B cell (primary cell): ENCODE results near the gene ZNF3. TPM values are rescaled to one million over a fixed set of nuclear protein-coding genes. Genes with fewer than 3 reads are reported as not detected.

Source experiments
- ATAC-seq: fragments of 200-7000 bp; cut with Tn5 transposase; one replicate; pipeline ENCODE4 v1.10.0; 2021; ENCODE audit warnings: low read depth, mild to moderate bottlenecking, moderate number of reproducible peaks, moderate library complexity
- CTCF ChIA-PET: fragments of 350-600 bp; sonication (Branson Sonifier 250); formaldehyde crosslinking; loops from one replicate; lab custom pipeline; 2021; ENCODE audit warnings: antibody characterized with exemption, inconsistent platforms; lab: Charles Lee
- POLR2A ChIA-PET: fragments of 350-600 bp; sonication (Branson Sonifier 250); formaldehyde crosslinking; loops from one replicate; lab custom pipeline; 2021; ENCODE audit warnings: antibody characterized with exemption; lab: Charles Lee
- DNase-seq: peaks from one replicate; pipeline ENCODE4 v3.0.0; 2013
- H2AFZ ChIP-seq: 2 replicates; pipeline ENCODE4 v1.6.1; 2012; ENCODE audit warnings: mild to moderate bottlenecking, low read depth, low read length; ENCODE audit not compliant: insufficient read depth, poor library complexity, severe bottlenecking
- H3K27ac ChIP-seq, 2 donors: 1 replicate in 1 of 2; 2 replicates in 1 of 2; pipeline ENCODE4 v1.5.1; 2012 to 2013; ENCODE audit warnings: low read length in 2 of 2, mild to moderate bottlenecking in 2 of 2, moderate library complexity in 1 of 2
- H3K27me3 ChIP-seq, 4 experiments: fragments of 200-600 bp in 1 of 4; sonication (generic) in 1 of 4; replicated peaks in 1 of 4; 1 replicate in 2 of 4; 2 replicates in 2 of 4; pipeline versions ENCODE4 v1.6.1 to v1.7.0; 2013 to 2016; ENCODE audit warnings: low read length in 3 of 4, mild to moderate bottlenecking in 2 of 4, mixed read lengths in 1 of 4, moderate library complexity in 1 of 4; ENCODE audit not compliant: insufficient read depth in 4 of 4, control insufficient read depth in 3 of 4; ENCODE audit errors: control extremely low read depth in 1 of 4
- H3K36me3 ChIP-seq, 2 experiments: replicated peaks in 1 of 2; 1 replicate in 1 of 2; 2 replicates in 1 of 2; pipeline versions ENCODE4 v1.6.1 to v1.7.1; 2013; ENCODE audit warnings: low read length in 1 of 2; ENCODE audit not compliant: insufficient read depth in 2 of 2, control insufficient read depth in 1 of 2; ENCODE audit errors: control extremely low read depth in 1 of 2, extremely low read depth in 1 of 2
- H3K4me1 ChIP-seq, 2 donors: fragments of 200-600 bp in 1 of 2; sonication (generic) in 1 of 2; 1 replicate in 1 of 2; 2 replicates in 1 of 2; pipeline versions ENCODE4 v1.5.1 to v1.6.1; 2013 to 2017; ENCODE audit warnings: low read length in 2 of 2; ENCODE audit not compliant: control insufficient read depth in 2 of 2, insufficient read depth in 2 of 2
- H3K4me2 ChIP-seq: replicated peaks from 2 replicates; pipeline ENCODE3; 2012; ENCODE audit warnings: mild to moderate bottlenecking, low read depth, low read length; ENCODE audit not compliant: poor library complexity, severe bottlenecking
- H3K4me3 ChIP-seq, 5 experiments: fragments of 200-600 bp in 1 of 5; sonication (generic) in 1 of 5; 1 replicate in 3 of 5; 2 replicates in 2 of 5; pipeline versions ENCODE4 v1.5.1 to v1.7.0; 2011 to 2016; ENCODE audit warnings: low read length in 4 of 5, mild to moderate bottlenecking in 4 of 5, low read depth in 2 of 5, control low read depth in 1 of 5, moderate library complexity in 1 of 5; ENCODE audit not compliant: insufficient read depth in 1 of 5; ENCODE audit errors: control extremely low read depth in 1 of 5, extremely low read depth in 1 of 5
- H3K79me2 ChIP-seq: fragments of 200-600 bp; sonication (generic); one replicate; pipeline ENCODE4 v1.6.0; 2016; ENCODE audit warnings: low read length; ENCODE audit not compliant: control insufficient read depth, insufficient read depth
- H3K9ac ChIP-seq: fragments of 200-600 bp; sonication (generic); 2 replicates; pipeline ENCODE4 v1.6.1; 2017; ENCODE audit warnings: mild to moderate bottlenecking, low read length, moderate library complexity
- H3K9me3 ChIP-seq, 3 donors: one replicate each; pipeline versions ENCODE4 v1.6.1 to v1.7.1; 2013; ENCODE audit warnings: low read length in 2 of 3; ENCODE audit not compliant: control insufficient read depth in 2 of 3, insufficient read depth in 1 of 3; ENCODE audit errors: control extremely low read depth in 1 of 3
- H4K20me1 ChIP-seq: 2 replicates; pipeline ENCODE4 v1.6.0; 2012; ENCODE audit warnings: mild to moderate bottlenecking, low read length; ENCODE audit not compliant: insufficient read depth, control insufficient read depth, poor library complexity, severe bottlenecking
- H3K27ac Mint-ChIP-seq: one replicate; pipeline ENCODE4 v1.8.0; 2021; ENCODE audit warnings: mixed read lengths
- H3K27me3 Mint-ChIP-seq: one replicate; pipeline ENCODE4 v1.8.0; 2021; ENCODE audit warnings: mixed read lengths
- H3K4me1 Mint-ChIP-seq: one replicate; pipeline ENCODE4 v1.8.0; 2021; ENCODE audit warnings: mixed read lengths
- H3K4me3 Mint-ChIP-seq: one replicate; pipeline ENCODE4 v1.8.0; 2021; ENCODE audit warnings: mixed read lengths
- H3K9me3 Mint-ChIP-seq: one replicate; pipeline ENCODE4 v1.8.0; 2022; ENCODE audit warnings: mixed read lengths; ENCODE audit not compliant: insufficient read depth
- EZH2 ChIP-seq: IDR thresholded peaks from 2 replicates; pipeline ENCODE4 v1.6.1; 2012; ENCODE audit warnings: borderline replicate concordance, low read depth, mild to moderate bottlenecking, moderate library complexity, low read length; ENCODE audit not compliant: insufficient read depth, poor library complexity, severe bottlenecking
- WGBS: methylation state at CpG from one replicate; pipeline ENCODE4 v1.1.5; 2013; ENCODE audit warnings: missing lambda C conversion rate; ENCODE audit not compliant: insufficient coverage; 5-methylcytosine and 5-hydroxymethylcytosine counted together
- intact Hi-C: fragments of 100-400 bp; cut with micrococcal nuclease; formaldehyde crosslinking; loops from one replicate; pipeline ENCODE4 v1.10.0; 2022
- polyA plus RNA-seq: library from polyadenylated mRNA; depleted of rRNA; stranded (reverse); fragments of >200 nt; gene quantifications from 2 replicates; pipeline ENCODE4 v1.2.3, GENCODE V29; 2012
- total RNA-seq, 2 donors: library from RNA; stranded (reverse); fragments of 120-200 nt in 1 of 2; gene quantifications; 1 replicate in 1 of 2; 2 replicates in 1 of 2; pipeline versions ENCODE4 v1.2.3 to v1.2.4, GENCODE V29; 2013 to 2022
- TF ChIP-seq, protein P1 (sequence below): fragments of 200-600 bp; IDR thresholded peaks from one replicate; pipeline ENCODE4 v1.8.0; 2022; ENCODE audit warnings: antibody characterized with exemption, mild to moderate bottlenecking

ZNF3 gene
- total and polyA plus RNA-seq, 2 donors (not counting 1 experiment from before 2014, with no cell fraction given): 19.2 to 44.8 TPM

DNA sequence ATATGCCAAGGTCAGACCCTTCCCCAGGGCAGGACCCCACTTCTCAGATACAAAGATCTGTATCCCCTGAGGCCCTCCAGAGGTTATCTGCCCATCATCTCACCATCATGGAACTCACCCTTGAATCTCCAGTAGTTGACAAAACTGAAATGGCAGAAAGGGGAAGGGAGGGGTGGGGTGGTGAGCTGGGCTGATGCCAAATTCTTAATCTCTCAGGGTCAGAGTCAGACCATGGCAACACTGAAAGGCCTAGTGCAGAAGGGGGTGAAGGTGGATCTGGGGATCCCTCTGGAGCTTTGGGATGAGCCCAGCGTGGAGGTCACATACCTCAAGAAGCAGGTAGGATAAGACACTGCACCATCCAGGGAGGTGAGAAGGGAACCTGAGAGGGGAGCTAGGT, 41.0 kb upstream of the ZNF3 start:
- peaks cover 52% of the 10 kb centered on the region for H3K4me1 Mint-ChIP-seq
- no peak overlapping the region for H3K4me2 ChIP-seq
- intact Hi-C loops: no loop called here
- TF ChIP-seq, protein P1, sequence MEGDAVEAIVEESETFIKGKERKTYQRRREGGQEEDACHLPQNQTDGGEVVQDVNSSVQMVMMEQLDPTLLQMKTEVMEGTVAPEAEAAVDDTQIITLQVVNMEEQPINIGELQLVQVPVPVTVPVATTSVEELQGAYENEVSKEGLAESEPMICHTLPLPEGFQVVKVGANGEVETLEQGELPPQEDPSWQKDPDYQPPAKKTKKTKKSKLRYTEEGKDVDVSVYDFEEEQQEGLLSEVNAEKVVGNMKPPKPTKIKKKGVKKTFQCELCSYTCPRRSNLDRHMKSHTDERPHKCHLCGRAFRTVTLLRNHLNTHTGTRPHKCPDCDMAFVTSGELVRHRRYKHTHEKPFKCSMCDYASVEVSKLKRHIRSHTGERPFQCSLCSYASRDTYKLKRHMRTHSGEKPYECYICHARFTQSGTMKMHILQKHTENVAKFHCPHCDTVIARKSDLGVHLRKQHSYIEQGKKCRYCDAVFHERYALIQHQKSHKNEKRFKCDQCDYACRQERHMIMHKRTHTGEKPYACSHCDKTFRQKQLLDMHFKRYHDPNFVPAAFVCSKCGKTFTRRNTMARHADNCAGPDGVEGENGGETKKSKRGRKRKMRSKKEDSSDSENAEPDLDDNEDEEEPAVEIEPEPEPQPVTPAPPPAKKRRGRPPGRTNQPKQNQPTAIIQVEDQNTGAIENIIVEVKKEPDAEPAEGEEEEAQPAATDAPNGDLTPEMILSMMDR: no peak
- TF ChIP-seq EZH2: no peak
- DNase-seq (no peak), ATAC-seq (no peak)
- no peaks in the 10 kb centered on the region for H4K20me1 ChIP-seq
- no peak overlapping the region for H3K27ac Mint-ChIP-seq
- WGBS: 100% methylated on average over 1 of the region's 1 CpG
- H2AFZ ChIP-seq: no peak overlapping the region
- H3K4me3 Mint-ChIP-seq: no peak overlapping the region
- CTCF ChIA-PET: interaction anchor here (0.9 to 1.2 kb wide), 3 partner anchors 8 to 143 kb away, joined by 3 to 5 read pairs (median 3); no protein-coding TSS in a partner anchor
- no peaks in the 10 kb centered on the region for H3K9me3 Mint-ChIP-seq
- no peaks in the 10 kb centered on the region for H3K36me3 ChIP-seq
- POLR2A ChIA-PET: interaction anchor here (0.7 to 2.9 kb wide), 2 partner anchors 21 to 153 kb away, joined by 6 to 14 read pairs; partner anchors contain the start of genes AP4M1 and MCM7
- H3K4me1 ChIP-seq: peaks cover 27 to 43% of the 10 kb centered on the region in 2 donors
- no peaks in the 10 kb centered on the region for H3K27me3 ChIP-seq
- no peak overlapping the region for H3K4me3 ChIP-seq
- peaks cover 38% of the 10 kb centered on the region for H3K79me2 ChIP-seq
- no peaks in the 10 kb centered on the region for H3K9me3 ChIP-seq
- no peak overlapping the region for H3K9ac ChIP-seq
- no peak overlapping the region for H3K27ac ChIP-seq
- H3K27me3 Mint-ChIP-seq: no peaks in the 10 kb centered on the region

DNA sequence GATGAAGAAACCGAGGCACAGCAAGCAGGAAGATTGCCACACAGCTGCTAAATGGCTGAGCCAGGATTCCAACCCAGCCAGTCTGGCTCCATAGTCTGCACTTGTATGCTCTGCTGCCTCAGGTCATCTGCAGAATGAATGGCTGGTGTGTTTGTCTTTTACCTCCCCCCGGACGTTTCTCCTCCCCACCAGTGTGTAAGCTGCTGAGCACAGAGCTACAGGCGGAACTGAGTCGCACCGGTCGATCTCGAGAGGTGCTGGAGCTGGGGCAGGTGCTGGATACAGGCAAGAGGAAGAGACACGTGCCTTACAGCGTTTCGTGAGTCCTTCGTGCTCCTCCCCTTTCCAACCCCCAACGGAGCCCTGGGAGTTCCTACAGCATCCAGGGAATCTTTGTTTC, 40.5 kb upstream of the ZNF3 start:
- DNase-seq (no peak), ATAC-seq (no peak)
- ChIA-PET POLR2A (interaction anchor here (0.6 to 2.9 kb wide), 3 partner anchors 21 to 449 kb away, joined by 5 to 14 read pairs (median 6); partner anchors contain the start of genes AP4M1 and MCM7), CTCF (interaction anchor here (1.0 to 1.2 kb wide), 2 partner anchors 9 to 10 kb away, joined by 3 to 5 read pairs; no protein-coding TSS in a partner anchor)
- TF ChIP-seq EZH2: no peak
- TF ChIP-seq, protein P1: no peak
- Histone ChIP-seq H3K36me3 (no peaks in the 10 kb centered on the region), H3K27ac (no peak overlapping the region), H3K9me3 (no peaks in the 10 kb centered on the region), H3K4me1 (peaks cover 27 to 43% of the 10 kb centered on the region in 2 donors), H3K4me2 (no peak overlapping the region), H3K27me3 (no peaks in the 10 kb centered on the region), H3K79me2 (peaks cover 38% of the 10 kb centered on the region), H2AFZ (no peak overlapping the region), H4K20me1 (no peaks in the 10 kb centered on the region), H3K4me3 (no peak overlapping the region), H3K9ac (no peak overlapping the region)
- Mint-ChIP-seq H3K27ac (no peak overlapping the region), H3K9me3 (no peaks in the 10 kb centered on the region), H3K4me3 (no peak overlapping the region), H3K27me3 (no peaks in the 10 kb centered on the region), H3K4me1 (peaks cover 51% of the 10 kb centered on the region)
- intact Hi-C loops: no loop called here
- WGBS: 98% methylated on average over 8 of the region's 13 CpGs
